Activated naive CD8-positive, alpha-beta T cell treated with anti-CD3 and anti-CD28 coated beads, Interleukin-2, amount 50 U/mL, for 24 hours (primary cell): ENCODE results near the gene MYOC.
"Not testable (repeated sequence)": the region's sequence is repeated elsewhere in the genome, so short reads cannot be mapped to it uniquely, and the experiment has no call there.

Source experiments
- ATAC-seq: fragments of 150-1000 bp; cut with Tn5 transposase; one replicate; pipeline ENCODE4 v1.10.0; 2021
- DNase-seq: peaks from one replicate; pipeline ENCODE4 v3.0.0; 2021
- H3K27ac Mint-ChIP-seq: one replicate; pipeline ENCODE4 v1.8.0; 2021; ENCODE audit warnings: mild to moderate bottlenecking, mixed read lengths
- H3K27me3 Mint-ChIP-seq: one replicate; pipeline ENCODE4 v1.8.0; 2021; ENCODE audit warnings: mixed read lengths
- H3K36me3 Mint-ChIP-seq: one replicate; pipeline ENCODE4 v1.8.0; 2021; ENCODE audit warnings: low read depth, mixed read lengths
- H3K4me1 Mint-ChIP-seq: one replicate; pipeline ENCODE4 v1.8.0; 2021; ENCODE audit warnings: mixed read lengths
- H3K4me3 Mint-ChIP-seq: one replicate; pipeline ENCODE4 v1.8.0; 2021; ENCODE audit warnings: mild to moderate bottlenecking, moderate library complexity, mixed read lengths
- H3K9me3 Mint-ChIP-seq: one replicate; pipeline ENCODE4 v1.8.0; 2021; ENCODE audit warnings: mixed read lengths

The MYOC gene

DNA sequence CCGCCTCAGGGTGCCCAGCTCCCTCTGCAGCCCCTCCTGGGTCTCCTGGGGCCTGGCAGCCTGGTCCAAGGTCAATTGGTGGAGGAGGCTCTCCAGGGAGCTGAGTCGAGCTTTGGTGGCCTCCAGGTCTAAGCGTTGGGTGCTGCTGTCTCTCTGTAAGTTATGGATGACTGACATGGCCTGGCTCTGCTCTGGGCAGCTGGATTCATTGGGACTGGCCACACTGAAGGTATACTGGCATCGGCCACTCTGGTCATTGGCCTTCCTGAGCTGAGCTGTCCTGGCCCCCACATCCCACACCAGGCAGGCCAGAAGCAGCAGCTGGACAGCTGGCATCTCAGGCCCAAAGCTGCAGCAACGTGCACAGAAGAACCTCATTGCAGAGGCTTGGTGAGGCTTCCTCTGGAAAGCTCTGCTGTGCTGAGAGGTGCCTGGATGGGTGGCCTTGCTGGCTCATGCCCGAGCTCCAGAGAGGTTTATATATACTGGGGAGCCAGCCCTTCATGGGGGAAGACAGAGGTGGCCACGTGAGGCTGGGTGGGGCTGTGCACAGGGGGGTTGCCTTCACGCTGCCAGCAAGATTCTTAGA is at the start of gene MYOC:
TSS of gene MYOC (minus strand) at position 455 of the 589 bp plus-strand sequence. CDS start at position 378, 77 bp downstream.
- Mint-ChIP-seq H3K4me3 (no peak within 1 kb of the TSS), H3K9me3 (no peaks in the 10 kb centered on the region), H3K36me3 (no peaks in the 10 kb centered on the region), H3K27me3 (peaks cover 19% of the 10 kb centered on the region), H3K27ac (no peak within 1 kb of the TSS), H3K4me1 (peaks cover 7% of the 10 kb centered on the region)
- no peak for ATAC-seq
- no peak for DNase-seq

DNA sequence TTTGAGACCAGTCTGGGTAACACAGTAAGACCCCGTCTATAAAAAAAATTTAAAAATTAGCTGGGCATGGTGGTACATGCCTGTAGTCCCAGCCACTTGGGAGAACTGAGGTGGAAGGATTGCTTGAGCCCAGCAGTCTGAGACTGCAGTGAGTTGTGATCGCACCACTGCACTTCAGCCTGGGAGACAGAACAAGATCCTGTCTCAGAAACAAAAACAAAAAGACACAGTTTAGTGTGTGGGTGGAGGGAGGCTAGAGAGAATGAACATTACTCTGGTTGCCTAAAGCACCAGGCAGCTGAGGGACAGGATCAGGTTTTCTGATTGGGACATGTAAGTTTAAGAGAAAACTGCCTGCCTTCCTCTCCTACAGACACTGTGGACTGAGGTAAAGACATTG is 47.0 kb upstream of the MYOC start:
- Mint-ChIP-seq H3K4me3 (no peak overlapping the region), H3K9me3 (peaks cover 15% of the 10 kb centered on the region), H3K36me3 (peaks cover 20% of the 10 kb centered on the region), H3K4me1 (no peaks in the 10 kb centered on the region), H3K27ac (no peak overlapping the region), H3K27me3 (no peaks in the 10 kb centered on the region)
- no peak for ATAC-seq
- DNase-seq = no peak

DNA sequence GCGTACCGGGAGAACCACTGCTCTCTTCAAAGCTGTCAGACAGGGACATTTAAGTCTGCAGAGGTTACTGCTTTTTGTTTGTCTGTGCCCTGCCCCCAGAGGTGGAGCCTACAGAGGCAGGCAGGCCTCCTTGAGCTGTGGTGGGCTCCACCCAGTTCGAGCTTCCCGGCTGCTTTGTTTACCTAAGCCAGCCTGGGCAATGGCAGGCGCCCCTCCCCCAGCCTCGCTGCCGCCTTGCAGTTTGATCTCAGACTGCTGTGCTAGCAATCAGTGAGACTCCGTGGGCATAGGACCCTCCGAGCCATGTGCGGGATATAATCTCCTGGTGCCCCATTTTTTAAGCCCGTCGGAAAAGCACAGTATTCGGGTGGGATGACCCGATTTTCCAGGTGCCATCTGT is 43.3 kb upstream of the MYOC start:
- not testable (repeated sequence) for H3K27me3 Mint-ChIP-seq, H3K4me1 Mint-ChIP-seq, H3K36me3 Mint-ChIP-seq, DNase-seq, H3K27ac Mint-ChIP-seq, H3K4me3 Mint-ChIP-seq, ATAC-seq
- peaks cover 23% of the 10 kb centered on the region for H3K9me3 Mint-ChIP-seq

DNA sequence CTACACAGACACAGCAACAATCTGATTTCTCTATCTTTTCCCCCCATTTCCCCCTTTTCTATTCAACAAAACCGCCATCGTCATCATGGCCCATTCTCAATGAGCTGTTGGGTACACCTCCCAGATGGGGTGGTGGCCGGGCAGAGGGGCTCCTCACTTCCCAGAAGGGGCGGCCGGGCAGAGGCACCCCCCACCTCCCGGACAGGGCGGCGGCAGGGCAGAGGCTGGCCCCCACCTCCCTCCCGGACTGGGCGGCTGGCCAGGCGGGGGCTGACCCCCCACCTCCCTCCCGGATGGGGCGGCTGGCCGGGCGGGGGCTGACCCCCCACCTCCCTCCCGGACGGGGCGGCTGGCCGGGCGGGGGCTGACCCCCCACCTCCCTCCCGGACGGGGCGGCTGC is 41.1 kb upstream of the MYOC start:
- H3K4me3 Mint-ChIP-seq, H3K4me1 Mint-ChIP-seq, H3K36me3 Mint-ChIP-seq, H3K27me3 Mint-ChIP-seq, ATAC-seq, H3K27ac Mint-ChIP-seq, DNase-seq: not testable (repeated sequence)
- peaks cover 23% of the 10 kb centered on the region for H3K9me3 Mint-ChIP-seq

DNA sequence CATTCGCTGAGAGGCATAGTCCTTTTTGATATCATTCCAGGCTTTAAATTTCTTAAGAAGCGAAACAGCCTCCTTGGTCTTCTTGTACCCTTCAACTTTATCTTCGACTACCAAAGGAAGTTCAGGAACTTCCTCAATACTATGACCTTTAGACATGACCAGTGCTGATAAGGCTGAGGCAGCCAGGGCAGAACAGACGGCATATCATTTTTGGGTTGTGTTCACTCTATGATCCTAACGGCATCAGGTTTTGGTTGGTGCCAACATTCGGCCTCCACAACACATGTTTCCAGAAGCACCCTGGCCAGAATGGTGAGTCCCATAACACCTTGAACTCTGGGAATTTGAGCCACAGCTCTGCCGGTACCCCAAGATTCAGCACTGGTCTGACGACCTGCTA is 31.4 kb upstream of the MYOC start:
- H3K27ac Mint-ChIP-seq = no peak overlapping the region
- peaks cover 3% of the 10 kb centered on the region for H3K27me3 Mint-ChIP-seq
- no peak overlapping the region for H3K4me3 Mint-ChIP-seq
- no peak for ATAC-seq
- no peaks in the 10 kb centered on the region for H3K36me3 Mint-ChIP-seq
- H3K9me3 Mint-ChIP-seq = peaks cover 4% of the 10 kb centered on the region
- DNase-seq = no peak
- H3K4me1 Mint-ChIP-seq = no peaks in the 10 kb centered on the region

DNA sequence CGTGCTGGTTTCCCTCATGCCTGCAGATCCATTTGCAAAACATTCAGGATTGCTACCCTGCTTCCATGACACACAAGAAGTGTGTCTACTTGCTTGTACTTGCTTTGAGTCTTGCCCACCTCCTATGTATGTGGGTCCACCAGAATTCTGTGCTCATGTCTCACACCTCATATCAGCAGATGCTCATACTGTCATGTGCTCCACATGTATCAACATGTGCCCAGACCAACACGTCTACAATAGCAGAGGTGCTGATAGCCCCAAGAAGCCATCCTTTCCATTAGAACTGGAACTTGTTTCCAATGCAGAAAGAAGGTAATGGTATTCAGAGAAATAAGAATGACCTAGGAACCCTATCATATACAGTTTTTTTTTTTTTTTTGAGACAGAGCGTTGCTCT is 27.9 kb upstream of the MYOC start:
- H3K27me3 Mint-ChIP-seq = peaks cover 3% of the 10 kb centered on the region
- no peak for ATAC-seq
- no peak overlapping the region for H3K4me3 Mint-ChIP-seq
- DNase-seq = no peak
- no peaks in the 10 kb centered on the region for H3K36me3 Mint-ChIP-seq
- no peaks in the 10 kb centered on the region for H3K4me1 Mint-ChIP-seq
- peaks cover 4% of the 10 kb centered on the region for H3K9me3 Mint-ChIP-seq
- no peak overlapping the region for H3K27ac Mint-ChIP-seq

DNA sequence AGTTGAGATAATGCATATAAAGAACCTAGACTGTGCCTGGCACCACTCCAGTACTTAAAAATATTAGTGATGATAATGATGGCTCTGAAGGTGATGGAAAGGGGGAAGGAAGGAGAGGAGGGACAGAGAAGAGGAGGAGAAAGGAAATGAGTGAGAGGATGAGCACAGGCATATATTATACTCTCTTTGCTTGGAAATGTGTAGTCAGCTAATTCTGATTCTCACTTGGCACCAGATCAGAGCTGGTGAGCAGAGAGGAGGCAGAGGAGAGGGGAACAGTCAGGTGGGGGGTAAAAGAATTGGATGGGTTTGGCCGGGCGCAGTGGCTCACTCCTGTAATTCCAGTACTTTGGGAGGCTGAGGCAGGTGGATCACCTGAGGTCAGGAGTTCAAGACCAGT is 24.3 kb upstream of the MYOC start:
- DNase-seq = no peak
- Mint-ChIP-seq H3K4me3 (no peak overlapping the region), H3K4me1 (no peaks in the 10 kb centered on the region), H3K9me3 (peaks cover under 1% of the 10 kb centered on the region), H3K36me3 (no peaks in the 10 kb centered on the region), H3K27me3 (no peaks in the 10 kb centered on the region), H3K27ac (no peak overlapping the region)
- ATAC-seq = no peak

DNA sequence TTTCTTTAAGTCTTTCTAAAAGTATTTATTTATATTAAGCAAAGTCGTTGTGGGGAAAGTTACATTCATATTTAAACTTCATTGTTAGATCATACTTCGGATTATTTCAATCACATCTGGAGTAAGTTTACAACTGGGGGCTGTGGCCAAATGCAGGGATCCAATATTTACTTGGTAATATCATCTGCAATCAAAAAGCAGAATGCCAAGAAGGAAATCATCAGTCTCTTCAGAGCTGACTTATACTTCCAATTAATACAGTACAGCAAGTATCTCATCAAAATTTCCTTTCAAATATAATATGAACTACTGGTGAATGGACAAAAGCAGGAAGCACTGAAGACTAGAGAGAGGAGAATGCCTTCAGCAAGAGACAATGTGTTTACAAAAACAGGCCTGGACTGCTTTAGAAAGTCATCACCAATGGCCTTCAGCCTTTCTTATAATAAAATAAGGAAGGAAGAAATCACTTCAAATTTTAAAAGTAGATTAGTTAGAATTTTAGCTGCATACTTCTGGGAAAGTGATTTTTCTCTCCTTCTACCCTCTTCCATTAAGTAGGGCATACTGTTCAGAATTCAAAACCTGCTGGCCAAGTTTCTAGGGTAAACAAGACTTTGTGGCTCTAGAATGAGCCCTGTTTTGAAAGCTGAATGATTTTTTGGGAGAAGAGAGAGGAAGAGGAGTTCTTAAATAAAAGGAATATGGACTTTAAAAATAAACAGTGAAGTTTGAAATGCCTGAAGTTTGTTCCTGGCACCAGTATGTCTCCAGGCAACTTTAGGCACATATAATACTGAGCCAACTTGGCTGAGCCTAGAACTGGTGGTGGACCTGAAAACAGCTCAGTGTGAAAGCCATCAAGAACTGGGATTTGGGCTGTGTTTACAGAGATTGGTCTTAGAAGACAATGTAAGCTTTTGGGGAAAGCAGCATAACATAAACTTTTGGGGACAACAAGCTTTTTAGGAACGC is 22.2 kb upstream of the MYOC start:
- ATAC-seq (no peak), DNase-seq (no peak)
- H3K27me3 Mint-ChIP-seq = no peaks in the 10 kb centered on the region
- H3K4me3 Mint-ChIP-seq = no peak overlapping the region
- H3K36me3 Mint-ChIP-seq = no peaks in the 10 kb centered on the region
- H3K9me3 Mint-ChIP-seq = no peaks in the 10 kb centered on the region
- H3K4me1 Mint-ChIP-seq = no peaks in the 10 kb centered on the region
- H3K27ac Mint-ChIP-seq = no peak overlapping the region

DNA sequence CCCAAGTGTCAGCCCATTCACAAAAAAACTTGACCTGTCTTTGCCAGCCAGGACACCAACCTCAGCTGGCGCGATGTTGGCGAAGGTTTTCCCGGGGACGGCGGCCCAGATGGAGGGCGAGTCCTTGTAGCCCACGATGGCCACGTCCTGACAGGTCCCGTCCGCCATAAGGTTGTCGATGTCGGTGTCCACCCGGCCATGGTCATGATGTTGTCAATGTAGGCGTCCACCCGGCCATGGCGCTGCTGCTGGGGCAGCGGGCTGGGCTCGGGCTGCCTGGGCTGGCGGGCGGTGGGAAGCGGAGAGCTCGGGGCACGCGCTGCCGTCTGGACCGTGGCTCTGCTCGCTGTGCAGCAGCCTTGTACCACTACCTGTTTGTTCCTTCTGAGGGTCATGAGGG is 18.3 kb upstream of the MYOC start:
- no peaks in the 10 kb centered on the region for H3K36me3 Mint-ChIP-seq
- H3K4me3 Mint-ChIP-seq = no peak overlapping the region
- no peaks in the 10 kb centered on the region for H3K9me3 Mint-ChIP-seq
- H3K27ac Mint-ChIP-seq = no peak overlapping the region
- H3K27me3 Mint-ChIP-seq = peaks cover 2% of the 10 kb centered on the region
- DNase-seq = no peak
- no peak for ATAC-seq
- no peaks in the 10 kb centered on the region for H3K4me1 Mint-ChIP-seq

DNA sequence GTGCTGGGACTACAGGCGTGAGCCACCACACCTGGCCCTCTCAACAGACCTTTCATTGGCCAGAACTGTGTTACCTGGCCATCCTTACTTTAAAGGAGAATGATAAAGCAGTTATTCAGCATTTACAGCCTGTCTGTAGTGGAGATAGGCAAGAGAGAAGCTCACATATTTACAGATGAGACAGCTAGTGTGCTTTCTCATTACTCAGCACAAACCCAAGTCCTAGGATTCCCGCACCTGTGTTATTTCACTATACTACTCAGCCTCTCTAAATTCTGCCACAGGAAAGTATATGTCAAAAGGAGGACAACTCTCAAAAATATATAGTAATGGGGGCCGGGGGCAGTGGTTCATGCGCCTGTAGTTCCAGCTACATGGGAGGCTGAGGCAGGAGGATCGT is 15.9 kb upstream of the MYOC start:
- Mint-ChIP-seq H3K27ac (no peak overlapping the region), H3K9me3 (no peaks in the 10 kb centered on the region), H3K4me1 (no peaks in the 10 kb centered on the region), H3K27me3 (peaks cover 2% of the 10 kb centered on the region), H3K36me3 (no peaks in the 10 kb centered on the region), H3K4me3 (no peak overlapping the region)
- ATAC-seq (no peak), DNase-seq (no peak)

DNA sequence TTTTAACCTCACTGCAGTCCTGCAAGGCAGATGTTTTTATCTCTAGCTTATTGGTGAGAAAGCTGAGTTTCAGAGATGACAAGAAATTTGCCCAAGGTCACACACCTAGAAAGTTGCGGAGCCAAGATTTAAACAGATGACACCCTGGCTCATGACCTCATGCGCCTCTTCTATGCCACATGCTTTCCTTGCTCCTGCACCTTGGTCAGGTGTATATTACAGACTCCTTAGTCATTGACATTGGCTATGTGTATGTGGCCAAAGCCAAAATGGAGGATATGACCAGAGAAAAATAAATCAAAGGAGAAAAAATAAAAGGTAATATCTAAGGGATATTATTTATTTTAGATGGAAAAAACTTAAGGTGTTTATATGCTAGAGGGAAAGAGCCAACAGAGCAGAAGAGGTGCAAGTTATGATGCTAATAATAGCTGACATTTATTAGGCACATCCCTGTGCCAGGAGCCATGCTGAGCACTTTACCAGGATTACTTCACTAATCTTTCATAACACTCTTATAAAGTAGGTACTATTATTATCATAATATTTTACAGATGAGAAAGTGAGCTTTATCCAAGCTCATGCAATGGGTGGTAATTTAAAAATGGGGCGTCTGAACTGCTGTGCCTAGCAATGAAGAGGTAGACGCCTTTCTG is 13.8 kb upstream of the MYOC start:
- no peak for ATAC-seq
- DNase-seq = no peak

DNA sequence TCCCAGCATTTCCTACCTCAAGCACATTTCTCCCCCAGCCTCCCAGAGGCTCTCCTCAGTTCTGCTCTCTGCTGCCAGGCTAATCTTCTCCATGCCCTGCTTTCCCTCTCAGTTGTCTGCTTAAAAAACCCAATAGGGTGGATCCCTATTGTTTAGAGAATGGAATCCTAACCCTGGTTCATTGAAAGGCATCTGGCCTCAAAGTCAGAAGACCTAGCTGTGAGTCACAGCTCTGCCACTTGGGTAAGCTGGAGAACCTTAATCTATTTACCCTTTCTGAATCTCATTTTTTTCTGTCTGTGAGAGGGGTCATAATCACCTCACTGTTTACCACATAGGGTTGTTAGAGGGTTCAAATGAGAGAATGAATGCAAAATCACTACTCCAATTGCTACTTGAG is 12.5 kb upstream of the MYOC start:
- H3K27ac Mint-ChIP-seq = no peak overlapping the region
- H3K4me3 Mint-ChIP-seq = no peak overlapping the region
- H3K36me3 Mint-ChIP-seq = no peaks in the 10 kb centered on the region
- peaks cover 2% of the 10 kb centered on the region for H3K27me3 Mint-ChIP-seq
- H3K9me3 Mint-ChIP-seq = no peaks in the 10 kb centered on the region
- ATAC-seq (no peak), DNase-seq (no peak)
- no peaks in the 10 kb centered on the region for H3K4me1 Mint-ChIP-seq

More for the DNA sequence above, 13.8 kb upstream of the MYOC start:
- H3K27ac Mint-ChIP-seq = no peak overlapping the region
- H3K36me3 Mint-ChIP-seq = no peaks in the 10 kb centered on the region
- H3K9me3 Mint-ChIP-seq = no peaks in the 10 kb centered on the region
- no peak overlapping the region for H3K4me3 Mint-ChIP-seq
- H3K27me3 Mint-ChIP-seq = peaks cover 2% of the 10 kb centered on the region
- no peaks in the 10 kb centered on the region for H3K4me1 Mint-ChIP-seq

DNA sequence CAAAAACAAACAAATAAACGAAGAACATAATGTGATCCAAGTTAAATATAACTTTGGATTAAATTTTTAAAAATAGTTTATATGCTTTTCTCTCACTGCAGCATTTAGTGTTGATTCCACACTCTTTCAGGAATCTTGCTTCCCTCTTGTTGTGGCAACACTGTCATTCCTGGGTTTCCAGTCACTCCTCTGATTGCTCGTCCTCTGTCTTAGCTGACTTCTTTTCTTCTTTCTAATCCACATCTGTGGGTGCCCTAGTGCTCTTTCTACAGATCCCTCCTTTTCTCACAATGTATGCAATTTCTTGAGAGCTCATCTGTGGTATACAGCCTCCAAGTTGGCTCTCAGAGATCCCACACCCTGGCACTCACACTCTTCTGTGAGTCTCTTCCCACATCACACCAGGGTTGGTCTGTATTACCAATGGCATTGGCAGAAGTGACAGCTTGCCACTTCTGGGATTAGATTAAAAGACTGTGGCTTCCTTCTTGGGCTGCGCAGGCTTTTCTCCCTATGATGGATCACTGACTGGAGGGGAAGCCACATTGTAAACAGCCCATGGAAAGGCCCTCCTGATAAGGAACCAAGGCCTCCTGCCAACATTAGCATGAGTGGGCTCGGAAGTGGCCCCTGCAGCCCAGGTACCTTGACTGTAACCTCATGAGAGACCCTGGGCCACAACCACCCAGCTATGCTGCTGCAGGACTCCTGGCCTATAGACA is 11.5 kb upstream of the MYOC start:
- Mint-ChIP-seq H3K9me3 (no peaks in the 10 kb centered on the region), H3K4me3 (no peak overlapping the region), H3K4me1 (no peaks in the 10 kb centered on the region), H3K27me3 (peaks cover 2% of the 10 kb centered on the region), H3K36me3 (no peaks in the 10 kb centered on the region), H3K27ac (no peak overlapping the region)
- DNase-seq (no peak), ATAC-seq (no peak)

DNA sequence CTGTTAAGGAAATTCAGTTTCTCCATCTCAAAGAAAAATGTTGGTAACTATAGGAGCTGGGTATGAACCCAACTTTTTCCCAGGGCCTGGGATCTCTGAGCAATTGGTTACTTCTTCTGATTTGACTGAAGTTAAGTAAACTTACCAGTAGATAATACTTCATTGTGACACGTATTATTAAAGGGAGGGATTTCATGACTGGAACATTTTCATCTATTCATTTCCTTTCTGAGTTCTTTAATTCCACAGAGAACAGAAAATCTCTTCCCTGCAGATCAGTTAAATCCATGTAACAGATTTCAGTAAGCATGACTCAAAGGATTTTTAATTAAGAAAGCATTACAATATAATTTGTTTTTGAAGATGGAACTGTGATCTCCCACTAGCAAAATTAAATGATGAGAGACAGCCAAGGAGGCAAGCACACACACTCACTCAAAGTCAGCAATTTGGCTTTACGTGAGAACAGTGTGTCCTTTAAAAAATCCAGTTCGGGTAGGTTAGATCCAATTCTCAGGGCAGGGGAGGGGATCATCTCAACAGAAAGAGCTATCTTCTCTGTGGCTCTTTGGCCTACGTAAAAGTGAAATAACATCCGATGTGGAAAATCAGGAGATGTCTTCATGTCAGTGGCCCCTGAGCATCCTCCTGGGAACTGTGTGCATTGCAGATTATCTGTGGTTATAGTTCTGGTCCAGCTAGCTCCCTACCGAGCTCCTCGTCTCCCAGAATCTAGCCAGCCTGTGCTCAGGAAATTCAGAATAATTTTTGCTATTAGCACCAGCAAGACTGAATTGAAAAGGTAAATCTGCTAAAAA is 10.8 kb upstream of the MYOC start:
- ATAC-seq = no peak
- H3K4me3 Mint-ChIP-seq = no peak overlapping the region
- H3K4me1 Mint-ChIP-seq = no peaks in the 10 kb centered on the region
- H3K27ac Mint-ChIP-seq = no peak overlapping the region
- DNase-seq = no peak
- H3K27me3 Mint-ChIP-seq = peaks cover 2% of the 10 kb centered on the region
- no peaks in the 10 kb centered on the region for H3K36me3 Mint-ChIP-seq
- H3K9me3 Mint-ChIP-seq = no peaks in the 10 kb centered on the region
